Mesothelial cell of epicardium (in vitro differentiated cells): ENCODE measurements around the gene DMBX1. TPM values are rescaled to one million over a fixed set of nuclear protein-coding genes. Genes with fewer than 3 reads are reported as not detected.

Source experiments
- DNase-seq, 2 experiments: peaks; one replicate each; pipeline ENCODE4 v3.0.0; 2021; ENCODE audit warnings: low spot score in 2 of 2; ENCODE audit not compliant: unreplicated experiment in 2 of 2
- H3K27ac Mint-ChIP-seq: 2 replicates; pipeline ENCODE4 v1.8.0; 2021; ENCODE audit warnings: mixed read lengths
- H3K27me3 Mint-ChIP-seq: 2 replicates; pipeline ENCODE4 v1.8.0; 2021; ENCODE audit warnings: low read depth, mixed read lengths
- H3K36me3 Mint-ChIP-seq: 2 replicates; pipeline ENCODE4 v1.8.0; 2021; ENCODE audit warnings: mixed read lengths
- H3K4me1 Mint-ChIP-seq: 2 replicates; pipeline ENCODE4 v1.8.0; 2021; ENCODE audit warnings: mixed read lengths
- H3K4me3 Mint-ChIP-seq: 2 replicates; pipeline ENCODE4 v1.8.0; 2021; ENCODE audit warnings: mild to moderate bottlenecking, moderate library complexity, mixed read lengths
- H3K9me3 Mint-ChIP-seq: 2 replicates; pipeline ENCODE4 v1.8.0; 2021; ENCODE audit warnings: mixed read lengths
- total RNA-seq: library from RNA; stranded (reverse); gene quantifications from 3 replicates; pipeline ENCODE4 v1.2.1, GENCODE V29; 2021
- TF ChIP-seq, protein P1 (sequence below): fragments of 200-600 bp; sonication (generic); IDR thresholded peaks from one replicate; pipeline ENCODE4 v1.5.0; 2021; ENCODE audit warnings: antibody characterized with exemption; ENCODE audit not compliant: unreplicated experiment

Gene DMBX1
- total RNA-seq, 1 donor from 2014 or later = not detected

DNA sequence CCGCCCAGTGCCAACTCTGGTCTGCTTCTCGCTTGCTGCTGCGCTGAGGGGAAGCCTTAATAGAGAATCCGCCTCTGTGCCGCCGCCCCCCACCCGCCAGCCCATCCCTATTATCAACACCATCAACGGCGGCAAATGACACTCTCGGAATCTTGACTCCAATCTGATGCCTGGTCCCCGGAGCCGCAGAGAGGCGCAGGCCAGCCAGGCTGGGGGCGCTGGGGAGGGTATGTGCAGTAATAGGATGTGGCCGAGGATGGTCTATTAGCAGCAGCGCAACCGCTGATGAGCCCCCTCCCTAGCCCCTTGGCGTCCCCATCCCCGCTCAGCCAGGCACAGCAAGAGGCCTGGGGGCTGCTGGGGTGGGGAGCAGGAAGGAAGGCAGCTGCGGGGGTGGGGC is 15.1 kb upstream of the DMBX1 start:
- Mint-ChIP-seq H3K27me3 (peaks cover 99% of the 10 kb centered on the region), H3K27ac (no peak overlapping the region), H3K9me3 (no peaks in the 10 kb centered on the region), H3K36me3 (no peaks in the 10 kb centered on the region), H3K4me3 (no peak overlapping the region), H3K4me1 (no peaks in the 10 kb centered on the region)
- TF ChIP-seq, protein P1, sequence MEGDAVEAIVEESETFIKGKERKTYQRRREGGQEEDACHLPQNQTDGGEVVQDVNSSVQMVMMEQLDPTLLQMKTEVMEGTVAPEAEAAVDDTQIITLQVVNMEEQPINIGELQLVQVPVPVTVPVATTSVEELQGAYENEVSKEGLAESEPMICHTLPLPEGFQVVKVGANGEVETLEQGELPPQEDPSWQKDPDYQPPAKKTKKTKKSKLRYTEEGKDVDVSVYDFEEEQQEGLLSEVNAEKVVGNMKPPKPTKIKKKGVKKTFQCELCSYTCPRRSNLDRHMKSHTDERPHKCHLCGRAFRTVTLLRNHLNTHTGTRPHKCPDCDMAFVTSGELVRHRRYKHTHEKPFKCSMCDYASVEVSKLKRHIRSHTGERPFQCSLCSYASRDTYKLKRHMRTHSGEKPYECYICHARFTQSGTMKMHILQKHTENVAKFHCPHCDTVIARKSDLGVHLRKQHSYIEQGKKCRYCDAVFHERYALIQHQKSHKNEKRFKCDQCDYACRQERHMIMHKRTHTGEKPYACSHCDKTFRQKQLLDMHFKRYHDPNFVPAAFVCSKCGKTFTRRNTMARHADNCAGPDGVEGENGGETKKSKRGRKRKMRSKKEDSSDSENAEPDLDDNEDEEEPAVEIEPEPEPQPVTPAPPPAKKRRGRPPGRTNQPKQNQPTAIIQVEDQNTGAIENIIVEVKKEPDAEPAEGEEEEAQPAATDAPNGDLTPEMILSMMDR = no peak
- DNase-seq = no peak

GRCh38 chr1:46476673-46477072 is 13.0 kb upstream of the DMBX1 start:
- Mint-ChIP-seq H3K4me3 (no peak overlapping the region), H3K4me1 (no peaks in the 10 kb centered on the region), H3K27ac (no peak overlapping the region), H3K36me3 (no peaks in the 10 kb centered on the region), H3K27me3 (peaks cover 98% of the 10 kb centered on the region), H3K9me3 (no peaks in the 10 kb centered on the region)
- TF ChIP-seq, protein P1 = no peak
- DNase-seq = no peak

DNA sequence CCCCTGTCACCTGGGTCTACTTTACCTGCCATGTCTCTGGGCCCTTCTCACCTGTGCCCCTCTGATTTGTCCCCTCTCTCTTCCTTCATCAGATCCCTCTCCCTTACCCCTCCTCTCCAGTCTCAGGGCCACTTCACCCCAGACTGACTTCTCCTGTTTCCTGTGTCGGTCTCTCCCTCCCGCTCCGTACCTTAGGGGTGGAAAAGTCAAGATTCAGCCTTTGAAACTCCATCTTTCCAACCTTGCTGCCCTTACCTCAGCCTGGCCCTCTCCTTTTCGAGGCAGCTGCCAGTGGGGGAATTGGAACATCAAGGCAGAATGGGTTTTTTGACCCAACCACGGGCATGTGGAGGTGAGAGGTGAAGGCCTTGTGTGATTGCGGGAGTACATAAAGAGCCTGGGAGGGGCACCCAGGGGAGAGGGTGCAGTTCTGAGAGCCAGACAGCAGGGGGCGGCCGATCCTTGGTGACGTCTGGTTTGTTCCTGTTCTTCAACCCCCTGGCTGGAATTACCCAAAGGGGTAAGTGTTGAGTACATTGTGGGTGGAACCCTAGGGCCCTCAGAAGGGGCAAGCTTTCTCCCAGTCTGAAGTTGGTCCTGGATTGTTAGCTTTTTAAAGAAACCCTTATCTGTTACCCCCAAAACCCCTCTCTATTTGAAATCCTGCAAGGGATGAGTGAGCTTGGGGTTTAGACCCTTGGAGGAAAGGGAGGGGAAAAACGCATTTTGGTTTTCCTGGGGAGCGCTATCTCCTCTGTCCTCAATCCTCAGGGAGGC is 12.3 kb upstream of the DMBX1 start:
- H3K36me3 Mint-ChIP-seq = no peaks in the 10 kb centered on the region
- DNase-seq = peak; percentile 49 to 85
- peaks cover 99% of the 10 kb centered on the region for H3K27me3 Mint-ChIP-seq
- TF ChIP-seq, protein P1 = peak; percentile 87
- no peak overlapping the region for H3K4me3 Mint-ChIP-seq
- no peak overlapping the region for H3K27ac Mint-ChIP-seq
- no peaks in the 10 kb centered on the region for H3K9me3 Mint-ChIP-seq
- H3K4me1 Mint-ChIP-seq = no peaks in the 10 kb centered on the region

GRCh38 chr1:46478721-46479485 is 10.7 kb upstream of the DMBX1 start:
- Mint-ChIP-seq H3K4me3 (no peak overlapping the region), H3K36me3 (no peaks in the 10 kb centered on the region), H3K4me1 (no peaks in the 10 kb centered on the region), H3K27me3 (peaks cover 99% of the 10 kb centered on the region), H3K27ac (no peak overlapping the region), H3K9me3 (no peaks in the 10 kb centered on the region)
- TF ChIP-seq, protein P1 = no peak
- no peak for DNase-seq

DNA sequence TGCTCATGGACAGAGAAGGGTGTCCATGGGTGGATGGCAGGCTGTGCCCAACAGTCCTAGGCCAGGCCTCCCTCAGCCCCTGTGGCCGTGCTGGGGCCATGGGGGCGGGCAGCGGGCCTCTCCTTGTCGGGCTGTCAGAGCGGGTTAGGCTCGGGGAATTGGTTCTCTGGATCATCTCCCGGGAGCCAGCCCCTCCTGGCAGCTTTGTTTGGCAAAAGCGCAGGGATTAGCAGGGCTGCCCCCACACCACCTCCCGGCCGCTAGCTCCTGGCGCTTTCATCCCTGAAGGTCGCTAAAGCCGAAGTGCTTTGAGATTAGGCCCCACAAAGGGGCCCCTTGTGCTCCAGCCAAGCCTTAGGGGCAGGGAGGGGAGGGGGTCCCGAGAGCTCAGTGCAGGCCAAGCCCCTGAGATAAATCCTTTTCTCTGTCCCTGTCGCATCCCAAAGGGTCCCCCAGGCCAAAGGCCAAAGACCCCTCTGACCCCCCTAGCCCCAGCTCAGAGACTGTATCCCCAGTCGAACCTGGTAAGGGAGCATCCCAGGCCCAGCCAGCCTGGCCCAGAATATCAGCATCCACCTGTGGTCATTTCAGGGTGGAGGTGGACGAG is 9.8 kb upstream of the DMBX1 start:
- Mint-ChIP-seq H3K4me1 (peaks cover under 1% of the 10 kb centered on the region), H3K27ac (no peak overlapping the region), H3K9me3 (no peaks in the 10 kb centered on the region), H3K27me3 (peaks cover 99% of the 10 kb centered on the region), H3K4me3 (no peak overlapping the region), H3K36me3 (no peaks in the 10 kb centered on the region)
- TF ChIP-seq, protein P1 = no peak
- DNase-seq = no peak
